Stimulated activated CD8-positive, alpha-beta memory T cell treated with anti-CD3 and anti-CD28 coated beads, Interleukin-4, amount 100 ng/mL, for 4 hours (primary cell): ENCODE results near the gene MT1A.
"Not testable (repeated sequence)": the region's sequence is repeated elsewhere in the genome, so short reads cannot be mapped to it uniquely, and the experiment has no call there.

ENCODE experiments used
- DNase-seq, 2 donors: peaks; one replicate each; pipeline ENCODE4 v3.0.0-alpha.2; 2020; ENCODE audit warnings: low read depth in 2 of 2, low spot score in 1 of 2

The MT1A gene

DNA sequence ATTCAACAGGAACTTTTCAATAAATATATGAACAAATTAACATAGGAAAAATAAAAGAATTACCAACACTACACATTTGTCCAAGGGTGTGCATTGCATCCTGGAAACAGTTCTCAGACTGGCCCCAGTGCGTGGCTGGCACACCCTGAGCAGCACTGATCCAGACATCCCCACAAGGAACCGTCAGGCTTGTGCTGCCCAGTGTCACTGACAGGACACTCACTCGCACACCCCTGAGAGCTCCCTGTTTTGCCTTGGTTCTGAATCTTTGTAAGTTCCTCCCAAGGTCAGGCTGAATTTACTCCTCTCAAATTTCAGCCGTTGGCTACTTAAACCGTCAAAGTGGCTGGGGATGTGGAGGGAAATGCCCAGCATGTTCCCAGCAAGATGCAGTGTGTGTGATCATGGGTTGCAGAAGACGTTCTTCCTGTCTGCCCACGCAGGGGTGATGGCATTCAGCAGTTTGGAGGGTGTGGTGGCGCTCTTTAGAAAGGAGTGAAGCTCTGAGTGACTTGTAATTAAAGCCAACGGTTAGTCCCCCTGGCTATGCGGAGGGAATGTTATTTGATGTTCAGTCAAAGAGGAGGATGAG, 28.4 kb upstream of the MT1A start:
- DNase-seq: peak; percentile 46 to 58

DNA sequence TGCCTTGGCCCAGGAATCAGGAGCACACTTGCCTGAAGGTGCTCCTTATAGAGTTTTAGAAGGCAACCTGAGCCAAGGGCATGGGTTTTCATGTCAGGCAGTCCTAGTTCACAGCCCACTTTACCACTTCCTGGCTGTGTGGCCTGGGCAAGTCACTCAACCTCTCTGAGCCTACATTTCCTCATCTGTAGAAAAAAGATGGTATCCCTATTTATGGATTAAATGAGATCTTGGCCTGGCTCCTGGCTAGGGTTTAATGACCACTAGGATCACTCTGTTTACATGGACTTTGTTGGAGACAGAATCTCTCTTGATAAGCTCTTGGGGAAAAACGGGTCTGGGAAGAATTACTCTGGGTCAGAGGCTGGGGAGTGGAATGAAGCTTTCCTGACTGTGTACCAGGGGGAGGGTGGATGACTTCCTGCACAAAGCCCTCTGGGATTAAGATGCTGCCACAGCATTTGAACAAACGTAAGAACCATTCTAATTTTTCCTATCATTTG, 27.8 kb upstream of the MT1A start:
- no peak for DNase-seq

DNA sequence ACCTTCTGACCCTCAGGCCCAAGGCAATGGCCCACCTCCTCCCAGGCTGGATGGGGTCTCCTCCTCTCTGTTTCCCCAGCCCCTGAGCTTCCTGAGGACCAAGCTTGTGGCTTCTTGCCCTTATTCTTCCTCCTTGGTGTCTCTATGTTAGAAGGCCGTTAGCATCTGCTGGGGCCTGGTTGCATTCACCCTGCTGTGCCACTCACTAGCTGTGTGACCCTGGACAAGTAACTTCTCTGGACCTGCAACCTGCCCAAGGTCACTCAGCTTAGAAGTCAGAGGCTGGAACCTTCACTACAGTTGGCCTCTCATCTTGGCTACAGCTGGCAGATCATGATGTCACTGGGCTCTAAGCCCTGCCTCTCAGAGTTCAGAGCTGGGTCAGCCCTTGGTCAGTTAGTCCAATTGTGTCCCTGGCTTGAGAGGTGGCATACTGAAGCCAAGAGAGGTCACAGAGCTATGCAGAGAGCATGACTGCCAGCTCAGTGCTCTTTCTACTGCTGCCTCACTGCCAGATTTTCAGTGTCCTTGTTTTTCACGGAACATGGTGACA, 27.1 kb upstream of the MT1A start:
- no peak for DNase-seq

DNA sequence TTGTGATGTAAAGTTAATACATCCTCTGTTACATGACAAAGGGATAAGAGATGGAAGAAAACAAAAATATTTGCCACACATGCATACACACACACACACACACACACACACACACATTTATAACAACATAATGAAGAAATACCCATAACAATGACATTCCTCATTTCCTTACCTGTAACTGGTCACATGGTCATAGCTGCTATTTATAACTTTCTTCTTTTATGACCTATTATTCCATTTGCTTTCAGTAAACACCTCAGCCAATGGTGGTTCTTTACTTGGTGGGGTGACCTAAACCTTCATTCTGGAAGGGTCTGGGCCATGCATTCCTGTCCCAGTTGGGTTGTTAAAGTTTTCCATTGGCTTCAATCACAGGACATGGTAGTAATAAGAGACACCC, 24.8 kb upstream of the MT1A start:
- DNase-seq: no peak

DNA sequence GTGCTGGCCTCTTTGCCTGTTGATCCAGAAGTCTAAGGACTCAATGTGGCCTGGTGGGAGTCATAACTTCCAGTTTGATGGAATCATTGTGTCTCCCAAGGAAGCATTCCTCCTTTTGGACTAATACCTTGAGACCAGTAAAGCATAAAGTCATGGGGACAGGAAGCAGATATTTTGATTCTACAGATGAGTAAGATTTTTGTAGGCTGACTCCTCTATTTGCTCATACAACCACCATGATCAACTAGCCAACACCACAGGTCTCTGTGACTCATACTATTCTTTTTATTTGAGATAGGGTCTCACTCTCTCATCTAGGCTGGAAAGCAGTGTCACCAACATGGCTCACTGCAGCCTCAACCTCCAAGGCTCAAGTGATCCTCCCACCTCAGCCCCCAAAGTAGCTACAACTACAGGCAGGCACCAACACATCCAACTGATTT, 23.9 kb upstream of the MT1A start:
- DNase-seq: no peak

DNA sequence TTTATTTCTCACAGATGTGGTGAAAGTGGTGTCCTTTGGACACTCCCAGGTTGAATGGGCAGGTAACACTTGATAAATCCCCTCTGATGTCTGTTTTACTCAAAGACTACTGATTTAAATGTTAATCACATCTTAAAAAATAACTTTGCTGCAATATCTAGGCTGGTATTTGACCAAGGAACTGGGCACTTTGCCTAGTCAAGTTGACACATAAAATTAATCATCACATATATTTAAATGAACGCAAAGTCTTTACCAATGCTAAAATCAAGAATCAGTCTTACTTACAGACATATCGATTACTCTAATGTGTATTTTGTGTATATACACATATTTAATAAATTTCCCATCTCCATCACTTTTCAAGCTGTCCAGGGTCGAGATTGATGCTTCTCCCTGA, 23.1 kb upstream of the MT1A start:
- DNase-seq: no peak

DNA sequence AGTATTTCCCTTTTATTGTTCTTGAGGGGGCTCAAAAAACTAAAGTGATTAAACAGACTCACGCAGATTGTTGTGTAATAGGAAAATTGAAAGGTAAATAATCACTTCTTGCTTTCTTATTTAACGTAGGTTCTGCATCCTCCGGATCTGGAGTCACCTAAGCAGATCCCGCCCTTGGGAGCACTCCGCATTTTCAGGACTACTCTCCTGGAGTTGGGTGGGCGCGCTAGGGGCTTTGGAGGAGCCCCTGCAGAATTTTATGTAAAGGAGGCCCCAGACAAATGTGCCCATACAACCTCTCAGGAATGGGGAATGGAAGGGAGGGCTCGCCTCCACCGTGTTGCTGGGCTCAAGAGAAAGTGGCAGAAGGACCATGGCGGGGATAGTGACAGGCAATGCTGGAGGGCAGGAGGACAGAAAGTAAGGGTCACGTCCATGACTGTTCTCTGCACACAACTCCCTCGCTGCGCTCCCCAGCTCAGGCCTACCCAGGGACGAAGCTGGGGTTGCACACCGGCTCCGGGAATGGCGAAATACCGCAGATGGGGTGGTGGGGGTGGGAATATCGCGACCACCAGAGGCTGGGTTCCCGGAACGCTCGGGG, 21.8 kb upstream of the MT1A start:
- no peak for DNase-seq

DNA sequence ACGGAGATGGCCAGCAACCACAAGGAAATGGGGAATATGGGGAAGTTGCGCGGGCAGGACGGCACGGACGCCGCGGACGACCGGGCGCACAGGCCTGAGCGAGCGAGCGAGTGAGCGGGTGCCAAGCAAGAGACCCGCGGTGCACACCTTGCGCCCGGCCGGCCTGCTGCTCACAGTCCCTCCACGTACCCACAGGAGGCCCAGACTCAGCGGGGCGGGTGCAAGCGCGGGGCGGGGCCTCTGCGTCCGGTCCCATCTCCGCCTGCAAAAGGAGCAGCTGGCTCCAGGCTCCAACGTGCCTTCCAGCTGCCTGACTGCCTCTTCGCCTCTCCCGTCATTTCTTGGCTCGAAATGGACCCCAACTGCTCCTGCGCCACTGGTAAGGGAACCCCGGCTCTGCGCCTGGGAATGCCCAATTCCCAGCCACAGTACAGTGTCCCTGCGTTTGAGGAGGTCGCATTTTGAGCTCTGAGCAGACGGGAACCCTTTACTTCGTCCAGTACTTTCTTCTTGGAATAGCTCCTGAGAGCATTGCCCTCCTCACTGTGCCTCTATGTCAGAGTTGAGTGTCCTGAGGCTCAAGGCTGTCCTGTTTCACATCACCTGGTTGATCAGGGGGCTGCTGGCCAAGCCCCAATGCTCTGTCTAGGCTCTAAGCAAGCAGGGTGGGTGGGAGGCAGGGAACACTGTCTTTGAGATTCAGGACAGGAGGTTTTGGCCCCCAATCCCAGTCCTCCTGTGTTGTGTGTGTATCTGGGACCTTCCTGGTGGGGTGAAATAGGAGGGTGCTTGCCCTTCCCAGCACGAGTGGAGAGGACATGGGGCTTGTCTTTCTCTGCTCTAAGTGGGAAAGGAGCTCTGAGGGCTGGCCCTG, 21.0 kb upstream of the MT1A start:
- no peak for DNase-seq

DNA sequence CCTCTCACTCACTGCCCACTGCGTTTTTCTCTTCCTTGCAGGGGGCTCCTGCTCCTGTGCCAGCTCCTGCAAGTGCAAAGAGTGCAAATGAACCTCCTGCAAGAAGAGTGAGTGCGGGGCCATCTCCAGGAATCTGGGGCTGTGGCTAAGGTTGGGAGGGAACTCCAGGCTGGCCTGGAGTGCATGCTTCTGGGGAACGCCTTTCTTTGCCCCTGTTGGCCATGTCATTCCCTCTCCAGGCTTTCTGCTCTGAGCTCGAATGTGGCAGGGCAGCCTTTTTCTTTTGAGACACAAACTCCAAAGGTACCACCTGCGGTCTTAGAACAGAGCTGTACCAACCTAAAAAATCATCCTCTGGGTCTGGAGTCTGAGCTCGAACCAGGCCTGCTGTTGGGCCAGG, 20.3 kb upstream of the MT1A start:
- DNase-seq: no peak

DNA sequence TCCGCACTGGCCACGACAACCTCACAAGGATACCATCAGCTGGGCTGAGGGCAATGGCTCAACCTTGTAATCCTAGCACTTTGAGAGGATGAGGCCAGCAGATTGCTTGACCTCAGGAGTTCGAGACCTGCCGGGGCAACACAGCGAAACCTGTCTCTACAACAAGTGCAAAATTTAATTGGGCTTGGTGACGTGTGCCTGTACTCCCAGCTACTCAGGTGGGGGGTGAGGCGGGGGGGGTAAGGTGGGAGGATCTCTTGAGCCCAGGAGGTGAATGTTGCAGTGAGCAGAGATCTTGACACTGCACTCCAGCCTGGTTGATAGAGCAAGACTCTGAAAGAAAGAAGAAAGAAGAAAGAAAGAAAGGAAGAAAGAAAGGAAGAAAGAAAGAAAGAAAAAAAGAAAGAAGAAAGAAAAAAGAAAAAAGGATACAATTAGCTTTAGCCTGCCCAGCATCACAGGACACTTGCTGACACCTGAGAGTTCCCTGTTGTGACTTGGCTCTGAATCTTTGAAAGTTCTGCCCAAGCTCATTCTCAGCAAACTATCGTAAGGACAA, 18.0 kb upstream of the MT1A start:
- DNase-seq: no peak

DNA sequence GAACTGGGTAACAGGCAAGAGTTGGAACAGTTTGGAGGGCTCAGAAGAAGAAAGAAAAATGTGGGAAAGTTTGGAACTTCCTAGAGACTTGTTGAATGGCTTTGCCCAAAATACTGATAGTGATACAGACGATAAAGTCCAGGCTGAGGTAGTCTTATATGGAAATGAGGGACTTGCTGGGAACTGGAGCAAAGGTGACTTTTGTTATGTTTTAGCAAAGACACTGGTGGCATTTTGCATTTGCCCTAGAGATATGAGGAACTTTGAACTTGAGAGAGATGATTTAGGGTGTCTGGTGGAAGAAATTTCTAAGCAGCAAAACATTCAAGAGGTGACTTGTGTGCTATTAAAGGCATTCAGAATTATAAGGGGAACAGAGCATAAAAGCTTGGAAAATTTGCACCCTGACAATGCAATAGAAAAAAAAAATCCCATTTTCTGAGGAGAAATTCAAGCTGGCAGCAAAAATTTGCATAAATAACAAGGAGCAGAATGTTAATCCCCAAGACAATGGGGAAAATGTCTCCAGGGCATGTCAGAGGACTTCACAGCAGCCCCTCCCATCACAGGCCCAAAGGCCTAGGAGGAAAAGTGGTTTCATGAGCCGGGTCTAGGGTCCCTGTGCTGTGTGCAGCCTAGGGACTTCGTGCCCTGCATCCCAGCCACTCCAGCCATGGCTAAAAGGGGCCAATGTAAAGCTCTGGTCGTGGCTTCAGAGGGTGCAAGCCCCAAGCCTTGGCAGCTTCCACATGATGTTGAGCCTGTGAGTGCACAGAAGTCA, 16.6 kb upstream of the MT1A start:
- DNase-seq: not testable (repeated sequence)

DNA sequence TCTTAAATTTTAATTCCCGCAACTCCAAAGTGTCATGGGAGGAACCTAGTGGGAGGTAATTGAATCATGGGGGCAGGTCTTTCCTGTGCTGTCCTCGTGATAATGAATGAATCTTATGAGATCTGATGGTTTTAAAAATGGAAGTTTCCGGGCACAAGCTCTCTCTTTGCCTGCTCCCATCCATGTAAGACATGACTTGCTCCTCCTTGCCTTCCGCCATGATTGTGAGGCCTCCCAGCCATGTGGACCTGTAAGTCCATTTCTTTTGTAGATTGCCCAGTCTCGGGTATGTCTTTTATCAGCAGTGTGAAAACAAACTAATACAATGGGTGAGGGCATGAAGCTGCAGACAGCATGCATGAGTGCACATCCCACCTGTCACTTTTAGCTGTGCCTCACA, 15.3 kb upstream of the MT1A start:
- not testable (repeated sequence) for DNase-seq

DNA sequence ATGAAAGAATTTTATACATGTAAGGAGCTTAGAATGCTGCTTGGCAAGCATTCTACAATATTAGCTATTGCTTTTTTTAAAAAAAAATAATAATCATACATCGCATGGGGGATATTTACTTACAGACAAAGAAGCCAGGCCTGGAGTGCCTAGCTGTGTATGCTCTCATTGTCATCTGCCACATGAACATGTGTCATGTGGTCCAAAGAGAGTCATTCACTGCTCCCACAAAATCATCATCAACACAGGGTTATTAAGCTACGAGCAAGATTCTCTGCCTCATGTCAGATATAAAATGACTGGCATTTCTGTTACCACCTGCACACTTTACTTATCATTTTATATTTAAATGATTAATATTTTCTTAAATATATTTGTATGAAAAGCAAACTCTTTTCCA, 14.8 kb upstream of the MT1A start:
- no peak for DNase-seq

DNA sequence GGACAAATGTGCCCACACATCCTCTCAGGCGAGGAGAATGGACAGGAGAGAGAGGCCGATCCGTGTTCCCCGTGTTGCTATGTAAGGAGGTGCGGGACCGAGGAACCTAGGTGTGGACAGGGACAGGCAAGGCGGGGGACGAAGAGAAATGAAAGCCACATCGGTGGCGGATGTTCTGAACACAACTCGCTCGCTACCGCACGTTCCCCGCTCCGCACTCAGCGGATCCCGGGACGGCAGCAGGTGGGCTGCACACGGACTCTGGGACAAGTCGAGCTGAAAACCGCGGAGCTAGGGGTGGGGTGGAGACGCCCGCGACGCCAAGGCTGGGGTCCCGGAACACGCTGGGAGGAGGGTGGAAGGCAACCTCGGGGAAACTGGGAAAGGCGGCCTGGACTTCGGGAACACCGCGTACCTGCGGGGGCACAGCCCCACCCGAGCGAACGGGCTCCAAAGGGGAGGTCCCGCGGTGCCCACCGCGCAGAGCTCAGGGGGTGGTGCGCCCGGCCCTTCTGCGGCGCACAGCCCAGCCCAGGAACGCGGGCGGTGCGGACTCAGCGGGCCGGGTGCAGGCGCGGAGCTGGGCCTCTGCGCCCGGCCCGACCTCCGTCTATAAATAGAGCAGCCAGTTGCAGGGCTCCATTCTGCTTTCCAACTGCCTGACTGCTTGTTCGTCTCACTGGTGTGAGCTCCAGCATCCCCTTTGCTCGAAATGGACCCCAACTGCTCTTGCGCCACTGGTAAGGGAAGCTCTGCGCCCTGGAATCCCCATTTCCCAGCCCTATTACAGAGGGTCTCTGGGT, 13.1 kb upstream of the MT1A start, which contains the start of gene MT1E:
Gene MT1E (plus strand): TSS at position 642 of the 803 bp plus-strand sequence. CDS start 71 bp downstream, at position 713.
- no peak for DNase-seq

DNA sequence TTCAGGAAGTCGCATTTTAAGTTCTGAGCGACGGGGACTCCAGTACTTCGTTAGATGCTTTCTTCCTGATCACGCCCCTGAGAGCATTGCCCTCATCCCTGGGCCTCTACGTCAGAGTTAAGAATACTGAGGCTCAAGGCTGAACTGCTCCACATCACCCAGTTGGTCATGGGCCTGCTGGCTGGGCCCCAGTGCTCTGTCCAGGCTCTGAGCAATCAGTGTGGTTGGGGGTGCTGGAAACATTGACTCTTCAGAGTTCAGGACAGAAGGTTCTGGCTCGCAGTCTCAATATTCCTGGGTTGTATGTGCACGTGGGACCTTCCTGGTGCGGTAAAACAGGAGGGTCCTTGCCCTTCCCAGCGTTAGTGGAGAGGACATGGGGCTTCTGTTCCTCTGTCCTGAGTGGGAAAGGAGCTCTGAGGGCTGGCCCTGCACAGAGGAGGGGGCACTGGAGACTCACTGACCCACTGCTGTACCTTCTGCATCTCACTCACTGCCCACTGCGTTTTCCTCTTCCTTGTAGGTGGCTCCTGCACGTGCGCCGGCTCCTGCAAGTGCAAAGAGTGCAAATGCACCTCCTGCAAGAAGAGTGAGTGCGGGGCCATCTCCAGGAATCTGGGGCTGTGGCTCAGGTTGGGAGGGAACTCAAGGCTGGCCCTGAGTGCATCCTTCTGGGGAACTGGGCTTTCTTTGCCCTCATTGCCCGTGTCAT, 12.4 kb upstream of the MT1A start:
- DNase-seq: no peak

DNA sequence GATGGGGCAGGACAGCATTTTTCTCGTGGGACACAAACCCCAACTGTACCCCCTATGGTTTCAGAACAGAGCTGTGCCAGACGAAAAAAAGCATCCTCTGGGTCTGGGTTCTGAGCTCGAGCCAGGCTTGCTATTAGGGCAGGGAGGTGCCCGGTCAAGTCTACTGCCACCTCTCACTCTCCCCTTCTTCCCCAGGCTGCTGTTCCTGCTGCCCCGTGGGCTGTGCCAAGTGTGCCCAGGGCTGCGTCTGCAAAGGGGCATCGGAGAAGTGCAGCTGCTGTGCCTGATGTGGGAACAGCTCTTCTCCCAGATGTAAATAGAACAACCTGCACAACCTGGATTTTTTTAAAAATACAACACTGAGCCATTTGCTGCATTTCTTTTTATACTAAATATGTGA, 11.8 kb upstream of the MT1A start:
- DNase-seq: no peak

DNA sequence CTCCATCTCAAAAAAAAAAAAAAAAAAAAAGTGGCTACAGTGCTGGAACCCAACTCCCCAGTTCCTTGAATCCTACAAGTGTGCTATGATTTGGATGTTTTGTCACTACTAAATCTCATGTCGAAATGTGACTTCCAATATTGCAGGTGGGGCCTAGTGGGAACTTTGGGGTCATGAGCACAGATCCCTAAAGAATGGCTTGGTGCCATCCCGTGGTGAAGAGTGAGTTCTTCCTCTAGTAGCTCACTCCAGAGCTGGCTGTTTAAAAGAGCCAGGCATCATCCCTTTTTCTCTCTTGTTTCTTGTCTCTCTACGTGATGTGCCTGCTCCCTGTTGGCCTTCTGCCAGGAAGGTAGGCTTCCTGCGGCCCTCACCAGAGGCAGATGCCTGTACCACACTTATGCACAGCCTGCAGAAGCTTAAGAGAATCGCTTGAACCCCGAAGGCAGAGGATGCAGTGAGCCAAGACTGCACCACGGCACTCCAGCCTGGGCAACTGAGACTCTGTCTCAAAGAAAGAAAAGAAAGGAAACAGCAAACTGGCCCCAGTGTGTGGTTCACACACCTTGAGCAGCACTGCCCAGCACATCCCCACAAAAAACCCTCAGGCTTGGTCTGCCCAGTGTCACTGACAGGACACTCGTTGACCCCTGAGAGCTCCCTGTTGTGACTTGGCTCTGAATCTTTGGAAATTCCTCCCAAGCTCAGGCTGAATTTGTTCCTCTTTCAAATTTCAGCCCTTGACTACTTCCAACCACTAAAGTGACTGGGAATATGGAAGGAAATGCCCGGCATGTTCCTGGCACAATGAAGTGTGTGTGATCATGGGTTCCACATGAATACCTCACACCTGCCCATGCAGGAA, 9.7 kb upstream of the MT1A start:
- no peak for DNase-seq

DNA sequence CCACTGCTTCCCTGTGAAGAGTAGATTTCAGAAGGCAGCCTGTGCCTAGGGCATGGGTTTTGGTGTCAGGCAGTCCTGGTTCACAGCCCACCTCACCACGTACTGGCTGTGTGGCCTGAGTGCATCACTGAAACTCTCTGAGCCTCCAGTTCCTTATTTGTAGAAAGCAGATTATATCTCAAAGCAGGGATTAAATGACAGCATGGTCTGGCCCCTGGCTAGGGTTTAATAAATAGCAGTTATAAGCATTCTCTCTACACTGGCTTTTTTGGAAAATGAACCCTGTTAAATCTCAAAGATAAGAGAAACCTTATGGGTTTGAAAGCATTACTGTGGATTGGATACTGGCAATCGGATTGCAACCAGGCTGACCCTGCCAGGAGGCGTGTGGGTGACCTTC, 8.9 kb upstream of the MT1A start:
- DNase-seq: no peak
